HEK293T (cell line): ENCODE results near the gene CALD1.

Experiments used
- ARNT ChIP-seq: fragments of 450-650 bp; IDR thresholded peaks from 2 replicates; pipeline ENCODE4 v1.6.1; 2017; ENCODE audit warnings: mild to moderate bottlenecking
- BHLHE40 ChIP-seq: fragments of 450-650 bp; IDR thresholded peaks from 2 replicates; pipeline ENCODE4 v1.6.1; 2016; ENCODE audit warnings: mild to moderate bottlenecking, moderate library complexity, borderline replicate concordance
- CTBP1 ChIP-seq: fragments of 450-650 bp; IDR thresholded peaks from 2 replicates; pipeline ENCODE4 v1.6.1; 2016; ENCODE audit warnings: borderline replicate concordance
- ELF4 ChIP-seq: fragments of 450-650 bp; IDR thresholded peaks from 2 replicates; pipeline ENCODE4 v1.6.1; 2017; ENCODE audit warnings: antibody characterized with exemption
- FOXA1 ChIP-seq: fragments of 450-650 bp; IDR thresholded peaks from 2 replicates; pipeline ENCODE4 v1.6.1; 2016; ENCODE audit warnings: mild to moderate bottlenecking
- HDGF ChIP-seq: fragments of 450-650 bp; IDR thresholded peaks from 2 replicates; pipeline ENCODE4 v1.6.1; 2017; ENCODE audit warnings: antibody characterized with exemption, borderline replicate concordance
- L3MBTL2 ChIP-seq: fragments of 450-650 bp; conservative IDR thresholded peaks from 2 replicates; pipeline ENCODE4 v1.6.1; 2016; ENCODE audit warnings: mild to moderate bottlenecking
- NFRKB ChIP-seq: fragments of 450-650 bp; IDR thresholded peaks from 2 replicates; pipeline ENCODE4 v1.6.1; 2016; ENCODE audit warnings: mild to moderate bottlenecking, moderate library complexity
- SP1 ChIP-seq: fragments of 450-650 bp; IDR thresholded peaks from 2 replicates; pipeline ENCODE4 v1.6.1; 2017
- TARDBP ChIP-seq: fragments of 450-650 bp; IDR thresholded peaks from 2 replicates; pipeline ENCODE4 v1.6.1; 2016
- ZNF384 ChIP-seq: fragments of 450-650 bp; IDR thresholded peaks from 2 replicates; pipeline ENCODE4 v1.6.1; 2016

- TF ChIP-seq ZNF384, result no peak
- no peak for TF ChIP-seq HDGF
- no peak for TF ChIP-seq SP1
- no peak for TF ChIP-seq BHLHE40
- no peak for TF ChIP-seq NFRKB
- no peak for TF ChIP-seq L3MBTL2
- no peak for TF ChIP-seq TARDBP
- TF ChIP-seq CTBP1, result no peak
- TF ChIP-seq FOXA1, result no peak
- no peak for TF ChIP-seq ARNT
- no peak for TF ChIP-seq ELF4
These were observed 12.5 kb upstream of the CALD1 start for GRCh38 chr7:134766779-134767519.
